Left renal pelvis (tissue), 4 donors: ENCODE data around the gene CSPG4. TPM values are rescaled to one million over a fixed set of nuclear protein-coding genes. Genes with fewer than 3 reads are reported as not detected.
"Not testable (repeated sequence)": the region's sequence is repeated elsewhere in the genome, so short reads cannot be mapped to it uniquely, and the experiment has no call there.

Source experiments
- DNase-seq, 4 donors: peaks; one replicate each; pipeline ENCODE4 v3.0.0-alpha.2; 2013; ENCODE audit warnings: low read depth in 4 of 4, low spot score in 3 of 4
- polyA plus RNA-seq, 4 donors: library from polyadenylated mRNA; unstranded; fragments of 120-200 nt; gene quantifications; one replicate each; pipeline ENCODE4 v1.2.1, GENCODE V29; 2013; ENCODE audit not compliant: insufficient read length in 4 of 4

CSPG4 gene
- polyA plus RNA-seq, 4 donors: 7.6 to 8.6 (median 8.5) TPM

DNA sequence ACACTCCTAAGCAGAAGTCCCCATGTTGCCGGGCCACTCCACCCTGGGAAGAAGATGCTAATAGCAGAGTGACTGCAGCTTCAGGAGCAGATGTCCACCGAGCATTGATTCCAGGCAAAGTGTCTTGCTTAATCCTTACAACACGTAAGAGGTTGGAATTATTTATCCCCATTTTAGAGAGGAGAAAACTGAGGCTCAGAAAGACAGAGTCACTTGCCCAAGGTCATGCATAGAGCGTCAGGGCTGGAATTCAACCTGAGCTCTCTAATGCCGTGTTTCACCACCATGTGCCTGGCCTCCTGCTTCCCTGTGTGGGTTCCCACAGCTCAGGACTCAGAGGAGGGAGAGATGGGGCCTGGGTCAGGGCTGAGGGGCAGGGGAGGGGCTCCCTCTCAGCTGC is 7.3 kb downstream of the CSPG4 start:
- not testable (repeated sequence) for DNase-seq

DNA sequence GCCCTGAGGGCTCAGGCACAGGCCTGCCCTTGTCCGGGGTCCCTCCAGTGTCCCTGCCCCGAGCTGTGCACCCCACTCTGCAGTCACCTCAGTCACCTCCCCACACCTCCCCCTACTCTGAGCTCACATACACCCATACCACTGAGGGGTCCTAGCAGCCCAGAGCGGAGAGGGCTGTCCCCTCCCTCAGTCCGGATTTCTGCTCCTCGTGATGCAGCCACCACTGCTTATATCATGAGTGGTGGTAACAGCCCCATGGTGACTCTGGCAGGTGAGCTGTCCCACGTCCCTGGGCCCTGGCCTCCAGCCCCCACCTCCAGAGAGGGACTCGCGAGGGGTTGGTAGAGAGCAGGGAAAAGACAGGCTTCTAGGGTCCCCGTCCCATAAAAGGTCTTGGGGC is 8.0 kb downstream of the CSPG4 start:
- DNase-seq: no peak

DNA sequence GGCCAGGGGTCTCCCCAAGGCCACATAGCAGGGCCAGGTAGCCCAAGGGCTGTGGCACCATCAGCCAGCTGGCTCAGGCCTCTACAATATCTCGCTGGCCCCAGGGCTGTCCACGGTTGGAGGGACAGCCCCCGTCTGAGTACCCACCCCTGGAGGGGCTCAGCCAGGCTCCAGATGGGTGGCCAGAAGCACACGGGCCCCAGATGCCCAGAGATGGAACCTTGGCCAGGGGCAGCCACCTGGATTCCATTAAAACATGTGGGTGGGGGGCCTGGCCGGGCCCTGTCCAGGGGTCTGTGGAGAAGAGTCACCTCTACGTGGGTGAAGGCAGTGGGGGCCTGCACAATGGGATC is 8.4 kb downstream of the CSPG4 start:
- no peak for DNase-seq

DNA sequence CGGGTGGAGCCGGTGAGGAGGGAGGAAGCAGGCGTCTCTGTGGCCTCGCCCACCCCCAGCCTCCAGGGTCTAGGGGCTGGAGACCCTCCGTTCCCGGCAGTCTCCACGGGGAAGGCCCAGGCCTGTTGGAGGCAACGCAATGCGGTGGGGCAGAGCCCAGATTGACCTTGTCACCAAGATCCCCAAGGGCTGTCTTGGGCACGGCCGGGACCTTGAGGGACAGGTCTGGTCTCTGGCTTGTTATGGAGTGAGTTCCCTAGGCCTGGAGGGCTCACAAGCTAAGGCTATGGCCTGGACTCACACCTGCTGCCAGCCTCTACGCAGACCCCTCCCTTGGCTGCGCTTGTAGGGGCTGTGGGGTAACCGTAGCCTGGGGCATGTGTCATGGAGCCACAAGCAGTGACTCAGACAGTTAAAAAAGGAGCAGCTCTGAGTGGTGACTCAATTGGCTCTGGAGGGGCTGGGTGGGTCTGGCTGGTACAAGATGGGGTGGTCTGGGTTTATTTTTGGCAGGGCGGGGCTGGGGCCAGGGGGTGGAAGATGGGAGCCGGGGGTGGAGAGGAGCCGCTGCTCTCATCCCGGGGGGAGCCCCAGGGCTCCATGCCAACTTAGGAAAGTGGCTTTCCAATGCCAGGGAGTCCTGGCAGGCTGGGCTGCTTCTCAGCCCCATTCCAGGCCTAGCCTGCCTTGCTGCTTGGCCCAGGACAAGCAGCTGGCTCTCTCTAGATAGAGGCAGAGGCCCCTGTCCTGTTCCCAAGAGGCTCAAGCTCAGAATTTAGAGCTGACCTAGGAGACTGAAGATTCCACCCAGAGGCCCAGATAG is 9.0 kb downstream of the CSPG4 start:
- DNase-seq: not testable (repeated sequence)

DNA sequence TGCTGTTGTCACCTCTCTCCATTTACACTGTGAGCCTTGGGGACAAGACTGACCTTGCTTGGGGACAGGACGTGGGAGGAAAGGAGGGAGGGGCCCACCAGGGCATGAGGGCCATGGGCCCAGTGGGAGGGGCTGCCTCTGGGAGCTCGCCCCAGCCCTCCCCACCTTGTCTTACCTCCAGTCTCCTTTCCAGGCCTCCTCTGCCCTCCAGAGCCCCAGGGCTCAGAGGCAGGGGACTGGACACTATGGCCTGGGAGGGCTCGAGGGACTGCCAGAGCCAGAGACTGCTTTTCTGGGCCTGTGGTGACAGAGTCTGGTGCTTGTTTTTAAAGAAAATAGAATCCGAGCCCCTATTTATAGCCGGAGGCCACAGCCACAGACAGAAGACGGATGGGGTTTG is 10.2 kb downstream of the CSPG4 start:
- DNase-seq: no peak

DNA sequence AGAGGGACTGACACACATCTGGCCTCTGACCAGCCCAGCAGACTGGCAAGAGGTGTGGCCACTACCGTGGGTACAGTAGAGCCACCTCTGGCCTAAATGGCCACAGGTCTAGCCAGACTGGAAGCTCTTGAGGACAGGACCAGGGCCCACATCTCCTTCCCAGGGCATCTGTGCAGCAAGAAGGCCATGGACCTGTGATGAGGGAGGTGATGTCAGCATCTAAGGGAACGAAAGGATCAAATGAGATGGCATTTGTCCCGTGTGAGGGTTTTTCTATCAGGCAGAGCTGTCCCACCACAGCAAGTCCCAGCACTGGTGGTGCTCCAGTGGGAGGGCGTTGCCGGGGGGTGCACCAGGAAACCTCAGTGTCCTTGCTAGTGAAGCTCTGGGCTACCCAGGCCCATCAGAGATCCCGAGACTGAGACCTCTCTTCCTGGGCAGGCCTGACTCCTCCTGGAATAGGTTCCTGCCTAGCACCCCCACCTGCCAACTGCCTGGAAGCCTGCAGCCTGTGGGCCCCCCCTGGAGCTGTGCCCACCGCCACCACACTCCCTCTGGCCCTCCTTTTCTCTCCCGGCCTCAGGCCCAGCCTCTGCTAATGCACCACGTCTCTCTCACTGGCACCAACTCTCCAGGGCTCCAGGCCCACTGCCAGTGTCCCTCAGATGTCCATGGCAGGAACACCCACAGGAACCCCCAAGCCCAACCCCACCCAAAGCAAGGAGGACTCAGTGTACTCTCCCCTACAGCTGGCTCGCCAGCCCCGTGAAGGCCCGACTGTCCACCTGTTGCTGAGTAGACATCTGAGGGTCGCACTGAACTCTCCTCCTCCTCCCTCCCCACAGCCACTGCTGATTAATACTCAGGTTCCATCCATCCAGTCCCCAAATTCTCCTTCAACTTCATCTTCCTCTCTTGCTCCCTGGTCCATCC is 11.3 kb downstream of the CSPG4 start:
- DNase-seq: not testable (repeated sequence)

DNA sequence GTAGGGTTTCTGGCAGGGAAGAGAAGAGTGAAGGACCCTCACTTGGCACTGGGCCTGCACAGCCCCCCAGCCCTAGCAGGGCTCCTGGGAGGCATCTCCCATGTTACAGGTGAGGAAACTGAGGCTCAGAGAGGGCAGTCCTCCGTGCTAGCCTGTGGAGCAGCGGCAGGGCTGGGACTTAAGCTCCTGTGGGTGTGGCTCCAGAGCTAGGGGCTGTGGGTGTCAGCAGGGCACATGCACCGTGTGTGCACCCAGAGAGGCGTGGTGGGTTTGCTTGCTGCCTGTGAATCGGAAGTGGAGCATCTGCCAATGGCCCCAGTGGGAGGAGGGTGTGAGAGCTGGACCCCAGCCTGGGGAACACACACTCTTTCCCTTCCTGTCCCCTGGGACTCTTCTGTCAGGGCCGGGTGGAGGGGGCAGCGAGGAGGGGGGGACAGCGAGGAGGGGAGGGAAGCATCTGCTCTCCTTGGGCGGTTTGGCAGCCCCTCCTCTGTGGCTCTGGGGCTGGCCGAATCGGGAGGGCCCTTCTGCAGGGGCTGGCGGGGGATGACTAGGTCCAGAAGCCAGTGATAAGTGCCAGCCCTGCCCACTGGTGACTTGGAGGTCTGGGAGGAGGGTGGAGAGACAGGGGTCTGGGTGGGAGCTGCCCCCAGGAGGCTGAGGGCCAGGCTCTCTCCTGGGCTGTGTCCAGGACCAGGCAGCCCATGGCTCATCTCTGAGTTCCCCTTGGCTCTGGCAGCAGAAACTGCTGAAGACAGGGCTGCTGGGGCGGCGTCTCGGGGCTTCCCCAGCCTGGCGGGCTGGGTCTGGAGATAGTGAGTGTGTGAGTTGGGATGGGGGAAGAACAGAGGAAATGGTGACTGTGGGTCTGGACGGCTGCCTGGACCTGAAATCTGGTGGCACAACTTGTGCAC is 12.4 kb downstream of the CSPG4 start:
- not testable (repeated sequence) for DNase-seq

DNA sequence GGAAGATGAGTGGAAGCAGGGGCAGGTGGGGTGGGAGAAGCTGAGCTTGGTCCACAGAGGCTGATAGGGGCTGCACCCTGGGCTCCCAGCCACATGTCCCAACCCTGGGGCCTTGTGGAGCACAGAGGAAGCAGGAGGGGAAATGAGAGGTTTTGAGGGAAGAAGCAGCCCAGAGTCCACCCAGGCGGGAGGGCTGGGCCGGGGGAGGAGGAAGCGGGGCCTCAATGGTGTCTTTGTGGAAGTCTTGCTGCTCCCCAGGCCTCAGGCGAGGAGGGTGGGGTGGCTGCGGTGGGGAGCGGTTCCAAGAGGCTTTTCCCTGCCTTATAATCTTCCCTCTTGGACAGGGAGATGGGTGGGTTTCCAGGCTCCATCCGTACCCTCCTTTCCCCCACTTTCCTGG is 13.1 kb downstream of the CSPG4 start:
- DNase-seq: not testable (repeated sequence)

DNA sequence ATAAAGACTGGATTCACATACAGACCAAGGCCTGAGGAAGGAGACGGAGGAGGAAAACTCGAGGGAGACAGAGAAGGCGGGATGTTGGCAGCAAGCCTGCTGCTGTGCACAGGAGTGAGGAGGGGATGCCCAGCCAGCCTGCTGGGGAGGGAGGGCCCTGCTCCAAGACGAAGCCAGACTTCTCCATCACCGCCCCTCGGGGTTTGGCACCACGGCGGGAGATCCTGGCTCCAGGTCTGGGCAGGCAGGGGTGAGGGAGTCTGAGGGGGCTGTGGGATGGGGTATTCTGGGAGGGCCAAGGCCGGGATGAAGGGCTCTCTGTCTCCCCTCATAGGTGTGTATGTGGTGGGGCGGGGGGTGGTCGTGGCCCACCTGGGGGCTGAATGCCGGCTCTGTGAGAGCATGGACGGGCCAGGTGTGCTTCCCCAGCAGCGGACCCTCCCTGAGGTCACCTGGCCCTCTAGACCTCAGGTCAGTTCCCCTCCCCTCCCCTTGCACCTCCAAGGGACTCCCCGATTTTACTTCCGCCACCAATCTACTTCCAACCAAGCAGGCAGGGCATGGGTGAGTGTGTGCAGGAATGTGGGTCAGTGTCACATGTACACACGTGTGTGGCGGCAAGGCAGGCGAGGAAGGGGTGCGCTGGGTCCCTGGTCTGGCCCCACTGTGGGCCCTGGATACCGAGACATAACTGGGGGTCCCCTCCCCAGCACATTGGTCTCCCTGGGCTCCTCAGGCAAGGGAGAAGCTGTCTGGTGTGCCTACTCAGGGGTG is 14.5 kb downstream of the CSPG4 start:
- DNase-seq: not testable (repeated sequence)

DNA sequence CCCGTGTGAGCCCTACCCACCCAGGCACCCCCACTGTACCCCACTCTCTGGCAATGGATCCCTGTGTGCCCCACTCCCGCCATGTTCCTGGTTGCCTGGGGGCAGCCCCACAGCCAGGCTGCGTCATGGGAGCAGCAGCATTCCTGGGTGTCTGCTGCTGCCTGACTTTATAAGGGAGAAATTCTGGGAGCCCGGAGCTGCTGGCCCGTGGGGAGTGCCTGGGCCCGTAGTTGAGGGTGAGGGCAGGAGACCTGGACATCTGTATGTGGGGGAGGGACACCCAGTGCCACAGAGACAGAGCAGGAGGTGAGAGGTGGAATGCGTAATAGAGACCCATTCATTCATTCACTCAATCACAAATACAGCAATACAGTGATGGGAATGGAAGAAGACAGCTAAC is 15.1 kb downstream of the CSPG4 start:
- DNase-seq: no peak

DNA sequence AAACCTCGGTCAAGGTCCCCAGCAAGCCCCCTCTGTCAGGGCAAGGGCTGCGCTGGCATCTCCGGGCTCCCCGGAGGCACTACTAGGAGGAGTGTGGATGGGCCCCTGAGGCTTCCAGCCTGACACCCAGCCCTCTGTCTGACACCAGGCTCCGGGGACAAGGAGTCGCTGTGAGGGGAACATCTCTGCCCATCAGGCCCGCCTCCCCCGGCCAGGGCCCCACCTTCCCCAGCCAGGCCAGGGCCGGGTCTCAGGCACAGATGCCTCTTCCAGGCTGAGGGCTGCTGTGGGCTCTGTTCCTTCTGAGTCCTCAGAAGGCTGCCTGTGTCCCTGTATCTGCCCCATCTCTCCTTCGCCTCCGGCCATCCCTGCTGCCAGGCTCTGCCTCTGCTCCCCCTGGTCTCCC is 15.8 kb downstream of the CSPG4 start:
- DNase-seq: no peak

DNA sequence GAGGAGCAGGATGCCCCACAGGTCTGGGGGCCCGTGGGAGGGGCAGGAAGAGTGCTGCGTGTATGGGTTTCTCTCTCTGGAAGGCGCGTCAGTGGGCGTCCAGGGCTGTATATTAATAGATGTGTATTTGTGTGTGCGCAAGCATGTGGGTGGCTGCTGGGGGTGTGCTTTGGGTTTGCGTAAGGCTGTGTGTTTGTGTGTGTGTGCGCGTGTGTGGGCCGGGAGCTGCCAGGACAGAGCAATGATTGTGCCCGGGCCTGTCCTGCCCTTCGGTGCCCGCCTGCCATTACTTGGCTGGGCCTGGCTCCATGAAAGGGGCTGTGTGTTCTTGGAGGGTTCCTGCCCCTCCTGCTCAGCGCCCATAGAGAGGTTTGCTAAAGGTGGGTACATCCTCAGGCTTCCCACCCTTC is 16.3 kb downstream of the CSPG4 start:
- DNase-seq: no peak

DNA sequence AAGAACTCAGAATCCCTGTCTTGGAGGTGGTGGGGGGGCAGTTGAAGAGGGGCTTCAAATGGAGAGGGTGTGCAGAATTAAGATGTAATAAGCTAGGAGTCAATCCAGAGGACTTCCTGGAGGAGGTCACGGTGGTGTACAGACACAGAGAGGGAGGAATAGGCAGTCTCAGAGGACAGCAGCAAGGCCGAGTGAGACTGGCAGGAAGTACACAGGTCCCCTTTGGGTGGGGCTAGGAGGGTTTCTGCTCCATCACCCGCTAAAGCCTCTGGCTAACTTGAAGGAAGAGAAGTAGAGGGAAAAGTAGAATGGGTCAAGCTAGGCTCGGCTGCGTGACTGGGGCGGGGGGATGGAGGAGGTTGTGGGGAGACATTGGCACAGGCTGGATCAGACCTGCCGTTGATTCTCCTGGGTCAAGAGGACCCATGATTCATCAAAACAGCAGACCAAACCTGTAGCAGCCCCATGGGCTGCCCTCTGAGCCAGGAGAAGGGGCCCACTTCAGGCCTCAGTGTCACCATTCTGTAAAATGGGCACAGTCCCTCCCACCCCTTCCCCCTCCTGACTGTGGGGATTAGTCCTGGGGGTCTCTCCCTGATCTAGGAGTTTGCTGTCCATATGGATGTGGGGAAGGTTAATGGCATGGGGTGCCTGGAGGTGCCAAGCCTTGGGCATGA is 16.9 kb downstream of the CSPG4 start:
- DNase-seq: no peak

DNA sequence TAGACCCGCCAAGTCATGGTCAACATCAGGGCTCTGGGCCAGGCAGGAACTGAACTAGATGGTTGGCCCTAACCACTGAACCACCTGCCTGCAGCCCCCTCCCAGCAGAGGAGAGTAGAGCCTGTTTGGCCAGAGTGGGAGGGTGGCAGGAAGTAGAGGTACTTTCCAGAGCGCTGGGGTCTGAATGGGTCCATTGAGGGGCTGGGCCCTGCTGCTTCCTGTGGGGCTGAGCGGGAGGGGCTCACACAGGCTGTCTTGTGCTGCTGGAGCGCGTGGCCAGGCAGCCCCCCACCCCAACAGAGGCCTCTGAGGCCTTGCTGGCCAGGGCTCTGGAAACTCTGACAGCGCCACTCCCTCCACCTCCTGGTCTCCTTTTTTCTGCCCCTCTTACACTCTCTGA is 17.4 kb downstream of the CSPG4 start:
- DNase-seq: no peak

DNA sequence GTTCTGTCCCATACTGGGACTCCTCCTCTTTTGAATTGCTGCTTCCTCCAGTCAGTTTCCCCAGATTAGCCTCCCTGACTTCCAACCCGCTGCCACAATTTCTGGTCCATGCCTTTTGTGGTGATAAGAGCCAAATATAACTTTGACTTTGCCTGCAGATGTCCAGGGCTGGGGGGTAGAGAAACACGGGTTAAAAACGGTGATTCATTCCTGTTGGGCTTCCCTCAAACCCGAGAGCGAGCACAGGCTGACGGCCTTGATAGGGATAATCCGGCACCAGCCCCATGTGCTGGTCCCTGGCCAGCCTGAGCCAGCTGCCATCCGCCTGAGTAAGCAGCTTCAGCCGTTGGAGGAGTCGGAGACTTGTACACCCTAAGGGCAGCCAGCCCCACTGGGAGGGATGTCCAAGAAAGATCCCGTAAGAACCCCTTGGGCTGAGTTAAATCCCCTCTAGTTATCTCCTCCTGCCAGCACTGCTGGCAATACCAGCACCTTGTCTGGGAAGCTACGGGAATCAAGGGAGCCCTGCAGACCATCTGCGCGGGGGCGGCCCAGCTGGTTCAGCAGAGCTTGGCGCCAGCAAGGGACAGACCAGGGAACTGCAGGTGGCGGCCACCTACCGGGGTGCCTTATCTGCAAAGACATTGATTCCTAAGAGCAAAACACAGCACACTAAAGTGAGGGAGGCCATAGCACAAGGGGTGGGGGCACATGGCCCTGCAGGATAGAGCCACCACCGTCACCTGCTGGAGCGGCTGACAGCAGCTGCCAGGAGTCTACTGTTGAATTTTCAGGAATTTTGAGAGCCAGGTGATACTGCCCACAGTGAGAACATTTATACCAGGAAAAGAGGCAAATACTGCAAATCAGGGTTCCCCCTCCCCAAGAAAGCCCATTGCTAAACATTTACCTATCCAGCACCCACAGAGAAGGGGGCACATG is 18.1 kb downstream of the CSPG4 start:
- no peak for DNase-seq

DNA sequence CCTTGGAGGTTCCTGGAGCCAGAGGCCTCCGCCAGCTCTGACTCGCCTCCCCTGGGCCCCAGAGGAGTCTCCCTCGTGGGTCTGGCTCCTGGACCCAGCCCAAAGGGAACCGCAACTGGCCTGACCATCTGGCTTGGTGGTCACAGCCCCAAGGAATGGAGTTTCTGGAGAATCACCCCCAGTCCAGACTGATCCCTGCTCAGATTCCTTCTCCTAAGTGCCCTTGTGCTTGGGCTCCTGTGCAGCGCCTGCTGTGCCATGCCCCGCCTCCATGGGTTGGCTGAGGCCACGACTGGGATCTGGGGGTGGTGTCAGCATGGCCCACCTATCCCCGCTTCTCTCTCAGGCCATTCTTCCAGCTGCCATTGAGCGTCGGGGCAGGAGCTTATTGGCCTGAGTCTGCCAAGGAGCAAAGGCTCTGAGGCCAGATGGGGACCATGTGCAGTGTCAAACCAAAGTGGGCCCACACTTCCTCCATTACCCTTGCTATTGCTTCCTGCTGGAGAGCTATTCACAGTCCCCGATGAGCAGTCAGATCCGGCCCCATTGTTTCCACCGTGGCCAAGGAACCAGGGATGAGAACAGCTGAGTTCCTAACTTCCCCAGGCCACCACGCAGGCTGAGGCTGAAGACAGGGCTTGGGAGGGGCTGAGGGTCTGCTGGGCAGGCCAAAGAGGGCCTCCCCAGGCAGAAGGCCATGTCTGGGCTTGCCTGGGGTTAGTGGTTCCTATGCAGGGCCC is 19.0 kb downstream of the CSPG4 start:
- no peak for DNase-seq

DNA sequence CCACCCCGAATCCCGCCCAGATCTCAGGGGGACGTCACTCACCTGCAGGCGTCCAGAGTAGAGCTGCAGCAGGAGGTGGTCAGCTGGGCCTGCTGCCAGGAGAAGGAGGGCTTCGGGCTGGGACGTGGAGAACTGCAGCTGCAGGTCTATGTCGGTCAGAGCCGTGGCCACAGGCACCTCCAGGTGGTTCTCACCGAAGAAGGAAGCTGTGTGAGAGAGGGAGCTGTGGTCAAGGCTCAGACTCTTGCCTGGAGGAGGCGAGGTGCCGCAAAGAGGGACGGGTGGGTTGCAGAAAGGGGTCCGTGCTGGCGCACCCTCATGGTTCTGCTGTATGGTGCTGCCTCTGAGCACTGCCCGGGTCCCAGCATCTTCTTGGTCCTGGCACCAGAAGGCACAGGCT is 19.6 kb downstream of the CSPG4 start:
- not testable (repeated sequence) for DNase-seq

DNA sequence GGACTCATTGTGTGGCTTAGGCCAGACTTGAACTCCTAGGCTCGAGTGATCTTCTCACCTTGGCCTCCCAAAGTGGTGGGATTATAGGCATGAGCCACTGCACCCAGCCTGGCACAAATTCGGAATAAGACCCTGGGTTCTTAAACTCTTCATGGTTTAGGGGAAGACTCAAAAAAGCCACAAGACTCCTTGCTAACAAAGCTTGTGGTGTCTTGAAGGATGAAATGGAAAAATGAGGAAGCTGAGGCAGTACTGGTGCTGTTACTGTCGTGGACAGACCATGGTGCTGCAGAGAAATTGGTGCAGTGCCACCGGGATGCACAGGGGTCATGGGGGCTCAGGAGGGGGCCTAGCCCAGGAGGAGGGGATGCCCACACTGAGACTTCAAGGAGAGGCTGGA is 20.3 kb downstream of the CSPG4 start:
- DNase-seq: not testable (repeated sequence)
